HCT116 (cell line): ENCODE data around the gene NFATC3. TPM values are rescaled to one million over a fixed set of nuclear protein-coding genes. Genes with fewer than 3 reads are reported as not detected.

Experiments
- ATAC-seq: fragments of 200-7000 bp; cut with Tn5 transposase; 2 replicates; pipeline ENCODE4 v1.9.1; 2020; ENCODE audit warnings: mild to moderate bottlenecking, moderate library complexity
- BruUV-seq: library from RNA; stranded (reverse); fragments of 400-500 nt; replicated peaks from 2 replicates; lab custom pipeline; 2021; lab: Mats Ljungman, UMichigan
- CTCF ChIA-PET: fragments of 300-600 bp; sonication (Branson Sonifier 250); formaldehyde crosslinking; loops from one replicate; lab custom pipeline; 2021; ENCODE audit warnings: antibody characterized with exemption; lab: Charles Lee
- POLR2A ChIA-PET: fragments of 300-600, 350-600 bp; sonication (Branson Sonifier 250); formaldehyde crosslinking; loops from one replicate; lab custom pipeline; 2021; ENCODE audit warnings: antibody characterized with exemption; lab: Charles Lee
- RAD21 ChIA-PET, 2 experiments: fragments of 300-600 bp; sonication (Branson Sonifier 250); formaldehyde crosslinking; loops; one replicate each; lab custom pipeline; 2023; ENCODE audit warnings: low total read pairs in 2 of 2; ENCODE audit not compliant: uncharacterized antibody in 2 of 2, unreplicated experiment in 2 of 2, low non-redundant PET in 1 of 2; lab: Charles Lee
- DNase-seq: peaks from one replicate; pipeline ENCODE4 v3.0.0-alpha.2; 2010; ENCODE audit warnings: low read depth, low spot score
- H2AFZ ChIP-seq: fragments of 200-600 bp; shearing (Covaris generic), sonication (generic); 2 replicates; pipeline ENCODE4 v1.6.1; 2017; ENCODE audit warnings: low read depth, mixed run types, mixed read lengths, antibody characterized with exemption, low read length; ENCODE audit not compliant: poor library complexity, severe bottlenecking
- H3K27ac ChIP-seq: 2 replicates; pipeline ENCODE4 v1.5.1; 2012; ENCODE audit warnings: low read depth, low read length
- H3K27me3 ChIP-seq: fragments of 200-600 bp; sonication (generic); 2 replicates; pipeline ENCODE4 v1.6.1; 2016; ENCODE audit warnings: mixed run types, low read length, mixed read lengths; ENCODE audit not compliant: insufficient read depth
- H3K36me3 ChIP-seq, 2 experiments: fragments of 200-500 bp in 1 of 2; fragments of 200-600 bp in 1 of 2; sonication (Bioruptor generic) in 1 of 2; sonication (generic) in 1 of 2; 2 replicates each; pipeline versions ENCODE4 v1.5.1 to v1.6.1; 2014 to 2016; ENCODE audit warnings: low read length in 2 of 2, inconsistent platforms in 1 of 2, mixed read lengths in 1 of 2, mixed run types in 1 of 2; ENCODE audit not compliant: insufficient read depth in 2 of 2, control insufficient read depth in 1 of 2
- H3K4me1 ChIP-seq, 2 experiments: fragments of 200-600 bp in 1 of 2; sonication (generic) in 1 of 2; 2 replicates each; pipeline versions ENCODE4 v1.5.1 to v1.6.1; 2012 to 2017; ENCODE audit warnings: low read length in 2 of 2, inconsistent platforms in 1 of 2, mild to moderate bottlenecking in 1 of 2, mixed read lengths in 1 of 2, mixed run types in 1 of 2, moderate library complexity in 1 of 2; ENCODE audit not compliant: insufficient read depth in 2 of 2, control insufficient read depth in 1 of 2
- H3K4me2 ChIP-seq: fragments of 200-600 bp; sonication (generic); 2 replicates; pipeline ENCODE4 v1.6.1; 2017; ENCODE audit warnings: mixed run types, low read length, mixed read lengths
- H3K4me3 ChIP-seq, 2 experiments: fragments of 200-600 bp in 1 of 2; sonication (generic) in 1 of 2; replicated peaks in 1 of 2; 2 replicates each; pipeline ENCODE4 v1.5.1; 2011 to 2016; ENCODE audit warnings: low read length in 2 of 2, control low read depth in 1 of 2, low read depth in 1 of 2, mild to moderate bottlenecking in 1 of 2, mixed read lengths in 1 of 2, mixed run types in 1 of 2
- H3K79me2 ChIP-seq: fragments of 200-600 bp; sonication (generic); 2 replicates; pipeline ENCODE4 v1.6.1; 2017; ENCODE audit warnings: mild to moderate bottlenecking, mixed run types, low read length, moderate library complexity, mixed read lengths; ENCODE audit not compliant: insufficient read depth
- H3K9ac ChIP-seq: fragments of 200-600 bp; sonication (generic); 2 replicates; pipeline ENCODE4 v1.6.1; 2016; ENCODE audit warnings: low read length, mixed read lengths
- H3K9me2 ChIP-seq: fragments of 200-600 bp; sonication (generic), shearing (Covaris generic); 2 replicates; pipeline ENCODE4 v1.6.1; 2017; ENCODE audit warnings: mixed run types, mild to moderate bottlenecking, moderate library complexity; ENCODE audit not compliant: insufficient read depth
- H3K9me3 ChIP-seq, 2 experiments: fragments of 200-500 bp in 1 of 2; fragments of 200-600 bp in 1 of 2; sonication (Bioruptor generic) in 1 of 2; sonication (generic) in 1 of 2; 2 replicates each; pipeline ENCODE4 v1.6.1; 2014 to 2017; ENCODE audit warnings: low read length in 2 of 2, mixed read lengths in 2 of 2, inconsistent platforms in 1 of 2, low read depth in 1 of 2, mild to moderate bottlenecking in 1 of 2, mixed run types in 1 of 2, moderate library complexity in 1 of 2; ENCODE audit not compliant: control insufficient read depth in 1 of 2, insufficient read depth in 1 of 2
- H4K20me1 ChIP-seq: fragments of 200-600 bp; sonication (generic), shearing (Covaris generic); 2 replicates; pipeline ENCODE4 v1.6.1; 2017; ENCODE audit warnings: mixed run types, mild to moderate bottlenecking, moderate library complexity; ENCODE audit not compliant: insufficient read depth
- CBX3 ChIP-seq: IDR thresholded peaks from 2 replicates; pipeline ENCODE4 v1.6.1; 2012; ENCODE audit warnings: low read depth
- EZH2phosphoT487 ChIP-seq: fragments of 200-600 bp; IDR thresholded peaks from 2 replicates; pipeline ENCODE4 v1.6.1; 2018; ENCODE audit warnings: antibody characterized with exemption, borderline replicate concordance
- JUND ChIP-seq: IDR thresholded peaks from 2 replicates; pipeline ENCODE4 v1.6.1; 2012
- POLR2A ChIP-seq: IDR thresholded peaks from 2 replicates; pipeline ENCODE4 v1.7.0; 2011; ENCODE audit warnings: borderline replicate concordance; ENCODE audit not compliant: insufficient read depth, insufficient read length; ENCODE audit errors: extremely low read depth
- SIN3A ChIP-seq: IDR thresholded peaks from 2 replicates; pipeline ENCODE4 v1.6.1; 2012; ENCODE audit warnings: low read depth
- SRF ChIP-seq: IDR thresholded peaks from 2 replicates; pipeline ENCODE4 v1.6.1; 2012; ENCODE audit warnings: low read depth
- YY1 ChIP-seq: IDR thresholded peaks from 2 replicates; pipeline ENCODE4 v1.6.1; 2011; ENCODE audit warnings: low read length, low read depth, moderate library complexity, mild to moderate bottlenecking; ENCODE audit not compliant: insufficient replicate concordance; ENCODE audit errors: extremely low read depth
- intact Hi-C: fragments of 100-400 bp; cut with micrococcal nuclease; formaldehyde crosslinking; loops from 2 replicates; pipeline ENCODE4 v1.10.0; 2022
- total RNA-seq: library from RNA; stranded (reverse); gene quantifications from one replicate; pipeline ENCODE4 v1.2.1, GENCODE V29; 2021; ENCODE audit not compliant: unreplicated experiment
- TF ChIP-seq, protein P1 (sequence below): IDR thresholded peaks from 2 replicates; pipeline ENCODE4 v1.6.1; 2012
- TF ChIP-seq, protein P2 (sequence below): IDR thresholded peaks from 2 replicates; pipeline ENCODE4 v1.6.1; 2012
- TF ChIP-seq, protein P3 (sequence below): IDR thresholded peaks from 2 replicates; pipeline ENCODE4 v1.6.1; 2011; ENCODE audit warnings: mild to moderate bottlenecking, low read length, moderate library complexity; ENCODE audit not compliant: insufficient replicate concordance; ENCODE audit errors: extremely low read depth

Gene NFATC3
- total RNA-seq, 1 experiment from 2014 or later: 25.6 TPM

DNA sequence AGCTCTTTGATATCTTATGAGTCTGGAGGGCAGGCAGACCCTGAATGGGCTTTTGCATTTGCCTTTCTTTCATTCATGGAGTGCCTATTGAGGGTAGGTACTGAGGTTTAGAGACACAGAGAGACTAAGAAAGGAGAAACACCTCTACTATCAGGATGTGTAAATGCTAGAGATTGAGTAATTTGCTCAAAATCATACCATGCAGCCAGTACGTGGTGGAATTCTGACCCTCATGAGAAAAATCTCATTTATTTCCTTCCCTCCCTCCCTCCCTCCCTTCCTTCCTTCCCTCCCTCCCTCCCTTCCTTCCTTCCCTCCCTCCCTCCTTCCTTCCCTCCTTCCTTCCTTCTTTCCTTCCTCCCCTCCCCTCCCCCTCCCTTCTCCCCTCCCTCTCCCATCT is 18.4 kb upstream of the NFATC3 start (continued):
- TF ChIP-seq, protein P1, sequence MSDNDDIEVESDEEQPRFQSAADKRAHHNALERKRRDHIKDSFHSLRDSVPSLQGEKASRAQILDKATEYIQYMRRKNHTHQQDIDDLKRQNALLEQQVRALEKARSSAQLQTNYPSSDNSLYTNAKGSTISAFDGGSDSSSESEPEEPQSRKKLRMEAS: no peak
- TF ChIP-seq SIN3A (no peak), POLR2A (no peak), SRF (no peak), CBX3 (no peak)

DNA sequence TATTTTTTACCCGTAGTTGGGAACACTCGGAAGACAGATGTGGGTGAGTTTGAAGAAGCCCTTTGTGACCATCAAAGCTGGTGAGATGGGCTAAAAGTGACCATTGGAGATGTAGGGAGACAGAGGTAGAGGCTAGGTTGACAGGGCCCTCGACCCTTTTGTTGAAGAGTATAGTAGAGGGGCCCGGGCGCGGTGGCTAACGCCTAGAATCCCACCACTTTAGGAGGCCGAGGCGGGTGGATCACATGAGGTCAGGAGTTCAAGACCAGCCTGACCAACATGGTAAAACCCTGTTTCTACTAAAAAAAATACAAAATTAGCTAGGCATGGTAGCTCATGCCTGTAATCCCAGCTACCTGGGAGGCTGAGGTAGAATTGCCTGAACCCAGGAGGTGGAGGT is 16.2 kb upstream of the NFATC3 start:
- H3K27ac ChIP-seq: no peak overlapping the region
- H3K9ac ChIP-seq: no peak overlapping the region
- H3K36me3 ChIP-seq: peaks cover 14 to 27% of the 10 kb centered on the region in 2 experiments; a peak in 3 of 4 replicates
- no peaks in the 10 kb centered on the region for H3K27me3 ChIP-seq
- ATAC-seq (no peak), DNase-seq (no peak)
- RAD21 ChIA-PET: no interaction called here
- TF ChIP-seq JUND (no peak), YY1 (no peak), EZH2phosphoT487 (no peak), POLR2A (no peak), SIN3A (no peak)
- TF ChIP-seq, protein P2, sequence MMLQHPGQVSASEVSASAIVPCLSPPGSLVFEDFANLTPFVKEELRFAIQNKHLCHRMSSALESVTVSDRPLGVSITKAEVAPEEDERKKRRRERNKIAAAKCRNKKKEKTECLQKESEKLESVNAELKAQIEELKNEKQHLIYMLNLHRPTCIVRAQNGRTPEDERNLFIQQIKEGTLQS: no peak
- TF ChIP-seq, protein P3, sequence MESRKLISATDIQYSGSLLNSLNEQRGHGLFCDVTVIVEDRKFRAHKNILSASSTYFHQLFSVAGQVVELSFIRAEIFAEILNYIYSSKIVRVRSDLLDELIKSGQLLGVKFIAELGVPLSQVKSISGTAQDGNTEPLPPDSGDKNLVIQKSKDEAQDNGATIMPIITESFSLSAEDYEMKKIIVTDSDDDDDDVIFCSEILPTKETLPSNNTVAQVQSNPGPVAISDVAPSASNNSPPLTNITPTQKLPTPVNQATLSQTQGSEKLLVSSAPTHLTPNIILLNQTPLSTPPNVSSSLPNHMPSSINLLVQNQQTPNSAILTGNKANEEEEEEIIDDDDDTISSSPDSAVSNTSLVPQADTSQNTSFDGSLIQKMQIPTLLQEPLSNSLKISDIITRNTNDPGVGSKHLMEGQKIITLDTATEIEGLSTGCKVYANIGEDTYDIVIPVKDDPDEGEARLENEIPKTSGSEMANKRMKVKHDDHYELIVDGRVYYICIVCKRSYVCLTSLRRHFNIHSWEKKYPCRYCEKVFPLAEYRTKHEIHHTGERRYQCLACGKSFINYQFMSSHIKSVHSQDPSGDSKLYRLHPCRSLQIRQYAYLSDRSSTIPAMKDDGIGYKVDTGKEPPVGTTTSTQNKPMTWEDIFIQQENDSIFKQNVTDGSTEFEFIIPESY: no peak
- H3K9me3 ChIP-seq: no peaks in the 10 kb centered on the region
- intact Hi-C loops: no loop called here
- H4K20me1 ChIP-seq: no peaks in the 10 kb centered on the region
- BruUV-seq: no TSS peak
- POLR2A ChIA-PET: no interaction called here
- peaks cover 0 to 5% of the 10 kb centered on the region in 2 experiments; a peak in 1 of 4 replicates for H3K4me1 ChIP-seq
- no peak overlapping the region for H2AFZ ChIP-seq
- no peak overlapping the region for H3K4me2 ChIP-seq
- no peaks in the 10 kb centered on the region for H3K79me2 ChIP-seq
- CTCF ChIA-PET: no interaction called here
- no peaks in the 10 kb centered on the region for H3K9me2 ChIP-seq
- no peak overlapping the region for H3K4me3 ChIP-seq
